IMR-90 (cell line): ENCODE measurements around the gene NIPA2. TPM values are rescaled to one million over a fixed set of nuclear protein-coding genes. Genes with fewer than 3 reads are reported as not detected.

ENCODE experiments used
- CEBPB ChIP-seq: IDR thresholded peaks from 2 replicates; pipeline ENCODE4 v1.6.1; 2012; ENCODE audit warnings: low read depth, low read length, improper control_type of control experiment
- CHD1 ChIP-seq: IDR thresholded peaks from 2 replicates; pipeline ENCODE4 v1.6.1; 2012; ENCODE audit warnings: low read depth, low read length, improper control_type of control experiment
- FOS ChIP-seq: fragments of 150-350 bp; IDR thresholded peaks from 2 replicates; pipeline ENCODE4 v1.6.1; 2016; ENCODE audit warnings: low read depth, low read length
- MXI1 ChIP-seq: IDR thresholded peaks from 2 replicates; pipeline ENCODE4 v1.6.1; 2012; ENCODE audit warnings: low read depth, mild to moderate bottlenecking, low read length, moderate library complexity, borderline replicate concordance
- polyA plus RNA-seq, 3 experiments: library from polyadenylated mRNA; depleted of rRNA; stranded (reverse); fragments of >200 nt; gene quantifications; 2 replicates each; pipeline ENCODE4 v1.2.3, GENCODE V29; 2012; ENCODE audit warnings: low replicate concordance in 1 of 3
- total RNA-seq: library from RNA; depleted of rRNA; stranded (reverse); fragments of >200 nt; gene quantifications from 2 replicates; pipeline ENCODE4 v1.2.3, GENCODE V29; 2012
- TF ChIP-seq, protein P1 (sequence below): fragments of 150-350 bp; IDR thresholded peaks from 2 replicates; pipeline ENCODE4 v1.6.1; 2017; ENCODE audit warnings: mild to moderate bottlenecking, antibody characterized with exemption, low read length, low read depth

NIPA2 gene
- total and polyA plus RNA-seq, 2 of the 4 experiments (the other 2 are of a cell fraction) = 33.0 to 38.0 TPM

DNA sequence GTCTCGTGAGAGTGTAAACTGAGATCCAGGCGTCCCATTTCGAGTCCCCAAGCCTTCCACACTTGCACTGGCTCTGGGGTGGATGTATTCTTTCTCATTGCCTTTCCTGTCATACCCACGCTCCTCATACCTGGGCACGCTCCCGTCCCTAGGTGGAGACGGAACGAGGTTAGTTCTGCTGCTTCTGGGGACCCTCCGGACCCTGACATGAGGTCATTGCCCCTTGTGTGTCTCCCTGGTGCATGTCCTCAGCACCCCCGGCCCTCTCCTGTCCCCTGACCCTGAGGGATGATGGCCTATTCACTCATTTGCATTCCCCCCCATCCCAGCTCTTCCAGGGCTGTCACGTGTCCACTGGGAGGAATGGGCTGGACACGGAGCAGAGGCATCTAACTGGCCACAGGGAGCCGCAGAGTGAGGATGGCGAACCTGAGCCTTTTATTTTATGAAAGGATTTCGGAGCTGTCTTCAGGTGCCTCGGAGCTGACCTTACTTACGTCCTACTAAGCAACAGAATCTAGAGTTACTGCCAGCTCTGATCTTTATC, 43.8 kb upstream of the NIPA2 start (continued):
- TF ChIP-seq, protein P1, sequence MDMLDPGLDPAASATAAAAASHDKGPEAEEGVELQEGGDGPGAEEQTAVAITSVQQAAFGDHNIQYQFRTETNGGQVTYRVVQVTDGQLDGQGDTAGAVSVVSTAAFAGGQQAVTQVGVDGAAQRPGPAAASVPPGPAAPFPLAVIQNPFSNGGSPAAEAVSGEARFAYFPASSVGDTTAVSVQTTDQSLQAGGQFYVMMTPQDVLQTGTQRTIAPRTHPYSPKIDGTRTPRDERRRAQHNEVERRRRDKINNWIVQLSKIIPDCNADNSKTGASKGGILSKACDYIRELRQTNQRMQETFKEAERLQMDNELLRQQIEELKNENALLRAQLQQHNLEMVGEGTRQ = no peak
- no peak for TF ChIP-seq CHD1
- TF ChIP-seq CEBPB = no peak
- no peak for TF ChIP-seq FOS
- TF ChIP-seq MXI1 = no peak
